ENCODE results near the gene TTLL10.

Gene TTLL10

GRCh38 chr1:1163538-1164070, 10.1 kb upstream of the TTLL10 start:
- TF ChIP-seq CTCF (IDR thresholded peaks at IDR 0.05; ENCODE audit: control insufficient read depth, insufficient read depth, low read depth, low read length, missing control alignments): no peak
- H3K4me3 ChIP-seq (ENCODE audit: control insufficient read depth, low read depth, low read length): no peak overlapping the region
- DNase-seq (ENCODE audit: low read depth): no peak

- DNase-seq (ENCODE audit: low read depth): no peak
These were observed 9.3 kb upstream of the TTLL10 start for GRCh38 chr1:1164361-1164700.

GRCh38 chr1:1164701-1165451, 8.8 kb upstream of the TTLL10 start:
- no peak for TF ChIP-seq CTCF (IDR thresholded peaks at IDR 0.05; ENCODE audit: control insufficient read depth, insufficient read depth, low read depth, low read length, missing control alignments)
- no peak for DNase-seq (ENCODE audit: low read depth)
- H3K4me3 ChIP-seq (ENCODE audit: control insufficient read depth, low read depth, low read length): no peak overlapping the region

More at GRCh38 chr1:1164361-1164700, 9.3 kb upstream of the TTLL10 start:
- no peak overlapping the region for H3K4me3 ChIP-seq (ENCODE audit: control insufficient read depth, low read depth, low read length)
- TF ChIP-seq CTCF (IDR thresholded peaks at IDR 0.05; ENCODE audit: control insufficient read depth, insufficient read depth, low read depth, low read length, missing control alignments): no peak

- DNase-seq (ENCODE audit: low read depth): no peak
- TF ChIP-seq CTCF (IDR thresholded peaks at IDR 0.05; ENCODE audit: control insufficient read depth, insufficient read depth, low read depth, low read length, missing control alignments): no peak
- H3K4me3 ChIP-seq (ENCODE audit: control insufficient read depth, low read depth, low read length): no peak overlapping the region
These were observed 8.2 kb upstream of the TTLL10 start for GRCh38 chr1:1165485-1165884.

GRCh38 chr1:1165900-1166421, 7.7 kb upstream of the TTLL10 start:
- no peak overlapping the region for H3K4me3 ChIP-seq (ENCODE audit: control insufficient read depth, low read depth, low read length)

More at GRCh38 chr1:1165900-1166421, 7.7 kb upstream of the TTLL10 start:
- DNase-seq (ENCODE audit: low read depth): no peak
- TF ChIP-seq CTCF (IDR thresholded peaks at IDR 0.05; ENCODE audit: control insufficient read depth, insufficient read depth, low read depth, low read length, missing control alignments): no peak

Measured in AG09309 (cell line).